MM.1S (cell line): ENCODE results near the gene BICD1.
A peak's percentile ranks its signal among the peaks of the same experiment; 100 is the strongest.

Experiments used
- DNase-seq: peaks from one replicate; pipeline ENCODE4 v3.0.0-alpha.2; 2015
- H2AFZ ChIP-seq: fragments of 300-600 bp; sonication (generic); 2 replicates; pipeline ENCODE4 v1.6.0; 2016; ENCODE audit warnings: antibody characterized with exemption, low read length
- H3F3A ChIP-seq: fragments of 300-600 bp; sonication (generic); 2 replicates; pipeline ENCODE4 v1.6.1; 2016; ENCODE audit warnings: mild to moderate bottlenecking, antibody characterized with exemption, low read length, moderate library complexity, mixed read lengths; ENCODE audit not compliant: insufficient read depth
- H3K27ac ChIP-seq: fragments of 300-600 bp; sonication (generic); 2 replicates; pipeline ENCODE4 v1.5.1; 2016; ENCODE audit warnings: mild to moderate bottlenecking, low read length
- H3K27me3 ChIP-seq: fragments of 300-600 bp; sonication (generic); replicated peaks from 2 replicates; pipeline ENCODE4 v1.6.0; 2016; ENCODE audit warnings: low read length; ENCODE audit not compliant: insufficient read depth
- H3K36me3 ChIP-seq: fragments of 300-600 bp; sonication (generic); replicated peaks from 2 replicates; pipeline ENCODE4 v1.6.1; 2016; ENCODE audit warnings: mild to moderate bottlenecking, low read length, mixed read lengths; ENCODE audit not compliant: insufficient read depth
- H3K4me1 ChIP-seq: fragments of 300-600 bp; sonication (generic); 2 replicates; pipeline ENCODE4 v1.6.1; 2016; ENCODE audit warnings: low read length, mixed read lengths
- H3K4me2 ChIP-seq: fragments of 300-600 bp; sonication (generic); 2 replicates; pipeline ENCODE4 v1.6.0; 2016; ENCODE audit warnings: low read depth, low read length
- H3K4me3 ChIP-seq: fragments of 300-600 bp; sonication (generic); 2 replicates; pipeline ENCODE4 v1.5.1; 2016; ENCODE audit warnings: low read length, mixed read lengths
- H3K79me2 ChIP-seq: fragments of 300-600 bp; sonication (generic); 2 replicates; pipeline ENCODE4 v1.6.1; 2016; ENCODE audit warnings: mixed run types, low read length, mixed read lengths
- H3K9ac ChIP-seq: fragments of 300-600 bp; sonication (generic); 2 replicates; pipeline ENCODE4 v1.6.1; 2016; ENCODE audit warnings: low read length, mixed read lengths
- H3K9me2 ChIP-seq: fragments of 300-600 bp; sonication (generic); replicated peaks from 2 replicates; pipeline ENCODE4 v1.6.1; 2016; ENCODE audit warnings: mild to moderate bottlenecking, low read length, mixed read lengths; ENCODE audit not compliant: insufficient read depth
- H3K9me3 ChIP-seq: fragments of 300-600 bp; sonication (generic); replicated peaks from 2 replicates; pipeline ENCODE4 v1.6.1; 2016; ENCODE audit warnings: mild to moderate bottlenecking, low read length, mixed read lengths; ENCODE audit not compliant: insufficient read depth
- H4K20me1 ChIP-seq: fragments of 300-600 bp; sonication (generic); 2 replicates; pipeline ENCODE4 v1.6.1; 2016; ENCODE audit warnings: mild to moderate bottlenecking, low read length, moderate library complexity, mixed read lengths; ENCODE audit not compliant: insufficient read depth
- EZH2 ChIP-seq: fragments of 300-600 bp; sonication (generic); optimal IDR thresholded peaks from 2 replicates; pipeline ENCODE3; 2017; ENCODE audit warnings: low read depth, mild to moderate bottlenecking, antibody characterized with exemption, low read length, mixed read lengths
- EZH2phosphoT487 ChIP-seq: fragments of 300-600 bp; sonication (generic); IDR thresholded peaks from 2 replicates; pipeline ENCODE4 v1.6.1; 2018; ENCODE audit warnings: antibody characterized with exemption, low read length
- TF ChIP-seq, protein P1 (sequence below): fragments of 300-600 bp; sonication (generic); IDR thresholded peaks from 2 replicates; pipeline ENCODE4 v1.5.1; 2016; ENCODE audit warnings: antibody characterized with exemption, low read length, mixed read lengths

BICD1 gene

DNA sequence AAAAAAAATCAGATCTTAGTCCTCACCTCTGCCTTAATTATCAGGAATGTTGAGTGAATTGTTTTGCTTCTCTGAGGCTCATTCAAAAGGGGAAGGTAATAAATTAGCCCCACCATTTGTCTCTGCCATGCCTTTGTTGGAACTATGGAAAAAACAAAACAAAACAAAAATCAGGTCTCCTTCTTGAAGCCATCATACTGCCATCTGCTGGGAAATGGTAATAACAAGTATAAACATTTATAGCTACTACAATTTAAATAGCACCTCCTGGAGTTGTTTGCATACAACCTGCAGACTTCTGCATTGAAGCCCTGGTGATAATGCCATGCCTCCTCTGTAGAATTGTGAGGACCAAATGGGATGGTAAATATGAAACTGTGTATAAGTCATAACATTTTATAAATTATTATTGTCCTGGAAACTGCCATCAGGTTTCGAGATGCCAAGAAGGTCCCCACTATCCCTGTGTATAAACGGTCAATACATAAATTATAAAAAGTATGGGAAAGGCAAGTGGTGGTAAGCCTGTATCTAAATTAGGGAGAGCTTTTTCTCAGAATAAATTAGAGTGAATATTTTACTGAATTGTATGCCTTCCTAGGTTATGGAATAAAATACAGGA lies 205.5 kb downstream of the BICD1 start:
- Histone ChIP-seq H3K4me1 (no peaks in the 10 kb centered on the region), H3K36me3 (no peaks in the 10 kb centered on the region), H3K27me3 (no peaks in the 10 kb centered on the region), H3K9ac (no peak overlapping the region), H3K9me3 (no peaks in the 10 kb centered on the region), H3K79me2 (no peaks in the 10 kb centered on the region), H3K9me2 (no peaks in the 10 kb centered on the region), H2AFZ (no peak overlapping the region), H4K20me1 (no peaks in the 10 kb centered on the region), H3K4me3 (no peak overlapping the region), H3K4me2 (no peak overlapping the region; the same call in 1 of the 2 replicates), H3K27ac (no peak overlapping the region), H3F3A (no peaks in the 10 kb centered on the region)
- DNase-seq, result peak; percentile 66
- TF ChIP-seq EZH2, result no peak
- TF ChIP-seq EZH2phosphoT487, result no peak
- TF ChIP-seq, protein P1, sequence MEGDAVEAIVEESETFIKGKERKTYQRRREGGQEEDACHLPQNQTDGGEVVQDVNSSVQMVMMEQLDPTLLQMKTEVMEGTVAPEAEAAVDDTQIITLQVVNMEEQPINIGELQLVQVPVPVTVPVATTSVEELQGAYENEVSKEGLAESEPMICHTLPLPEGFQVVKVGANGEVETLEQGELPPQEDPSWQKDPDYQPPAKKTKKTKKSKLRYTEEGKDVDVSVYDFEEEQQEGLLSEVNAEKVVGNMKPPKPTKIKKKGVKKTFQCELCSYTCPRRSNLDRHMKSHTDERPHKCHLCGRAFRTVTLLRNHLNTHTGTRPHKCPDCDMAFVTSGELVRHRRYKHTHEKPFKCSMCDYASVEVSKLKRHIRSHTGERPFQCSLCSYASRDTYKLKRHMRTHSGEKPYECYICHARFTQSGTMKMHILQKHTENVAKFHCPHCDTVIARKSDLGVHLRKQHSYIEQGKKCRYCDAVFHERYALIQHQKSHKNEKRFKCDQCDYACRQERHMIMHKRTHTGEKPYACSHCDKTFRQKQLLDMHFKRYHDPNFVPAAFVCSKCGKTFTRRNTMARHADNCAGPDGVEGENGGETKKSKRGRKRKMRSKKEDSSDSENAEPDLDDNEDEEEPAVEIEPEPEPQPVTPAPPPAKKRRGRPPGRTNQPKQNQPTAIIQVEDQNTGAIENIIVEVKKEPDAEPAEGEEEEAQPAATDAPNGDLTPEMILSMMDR, result peak; percentile 65

DNA sequence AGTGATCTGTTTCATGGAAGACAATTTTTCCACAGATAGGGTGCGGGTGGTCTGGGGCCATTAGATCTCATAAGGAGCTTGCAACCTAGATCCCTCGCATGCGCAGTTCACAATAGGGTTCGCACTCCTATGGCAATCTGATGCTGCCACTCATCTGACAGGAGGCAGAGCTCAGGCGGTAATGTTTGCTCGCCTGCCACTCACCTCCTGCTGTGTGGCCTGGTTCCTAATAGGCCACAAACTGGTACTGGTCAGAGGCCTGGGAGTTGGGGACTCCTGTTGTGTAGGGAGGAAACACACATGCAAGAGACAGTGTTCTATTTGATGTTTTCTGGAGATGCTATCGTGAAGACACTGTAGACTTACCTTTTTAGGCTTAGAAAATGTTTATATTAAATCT lies 215.7 kb downstream of the BICD1 start:
- Histone ChIP-seq H3K9ac (no peak overlapping the region), H3K4me1 (no peaks in the 10 kb centered on the region), H3F3A (no peaks in the 10 kb centered on the region), H3K36me3 (no peaks in the 10 kb centered on the region), H3K4me3 (no peak overlapping the region), H3K27ac (no peak overlapping the region), H3K27me3 (no peaks in the 10 kb centered on the region), H3K9me2 (no peaks in the 10 kb centered on the region), H3K4me2 (no peak overlapping the region), H2AFZ (no peak overlapping the region), H3K79me2 (no peaks in the 10 kb centered on the region), H3K9me3 (no peaks in the 10 kb centered on the region), H4K20me1 (no peaks in the 10 kb centered on the region)
- no peak for TF ChIP-seq EZH2phosphoT487
- TF ChIP-seq, protein P1, result no peak
- no peak for TF ChIP-seq EZH2
- DNase-seq, result no peak

DNA sequence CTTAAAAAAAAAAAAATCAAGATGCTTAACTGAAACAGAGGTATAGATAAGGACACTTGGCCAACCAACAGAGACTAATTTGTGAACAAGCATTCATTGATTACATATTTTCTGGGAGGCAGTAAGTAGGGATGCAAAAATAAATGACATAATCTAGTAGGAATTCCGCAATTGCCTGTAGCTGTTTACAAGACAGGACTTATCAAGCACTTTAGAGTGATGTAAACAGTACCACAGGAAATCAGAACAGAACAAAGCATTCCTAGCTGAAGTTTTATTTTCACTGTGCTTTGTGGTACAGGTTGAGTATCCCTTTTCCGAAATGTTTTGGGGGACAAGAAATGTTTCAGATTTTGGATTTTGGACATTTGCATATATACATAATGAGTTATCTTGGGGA lies 224.5 kb downstream of the BICD1 start:
- Histone ChIP-seq H3K9me3 (no peaks in the 10 kb centered on the region), H3K79me2 (no peaks in the 10 kb centered on the region), H3F3A (no peaks in the 10 kb centered on the region; the same call in 1 of the 2 replicates), H3K4me3 (no peak overlapping the region), H3K4me1 (0 out of 2 replicates have a peak, but pooled peaks cover 3% of the 10 kb centered on the region), H3K9ac (no peak overlapping the region), H2AFZ (no peak overlapping the region), H3K27me3 (no peaks in the 10 kb centered on the region), H3K9me2 (no peaks in the 10 kb centered on the region), H3K4me2 (no peak overlapping the region), H3K36me3 (no peaks in the 10 kb centered on the region), H3K27ac (no peak overlapping the region), H4K20me1 (no peaks in the 10 kb centered on the region)
- no peak for DNase-seq
- TF ChIP-seq, protein P1, result no peak
- no peak for TF ChIP-seq EZH2phosphoT487
- no peak for TF ChIP-seq EZH2
